Gastrocnemius medialis (tissue), 4 donors: ENCODE data around the gene VSIG10L2.

ENCODE experiments used
- POLR2A ChIP-seq, 2 donors: fragments of 450-650 bp; IDR thresholded peaks; one replicate each; pipeline ENCODE4 v1.6.1; 2017; ENCODE audit warnings: antibody characterized with exemption in 2 of 2, mild to moderate bottlenecking in 2 of 2, moderate library complexity in 2 of 2
- TF ChIP-seq, protein P1 (sequence below), 5 experiments: fragments of 450-650 bp in 3 of 5; fragments of 200-600 bp in 2 of 5; sonication (generic) in 2 of 5; IDR thresholded peaks in 4 of 5; conservative IDR thresholded peaks in 1 of 5; 1 replicate in 4 of 5; 2 replicates in 1 of 5; pipeline ENCODE4 v1.5.1; 2016 to 2019; ENCODE audit warnings: antibody characterized with exemption in 5 of 5, mild to moderate bottlenecking in 3 of 5, moderate library complexity in 3 of 5

GRCh38 chr11:125944350-125945010 is 1.4 kb upstream of the VSIG10L2 start:
- TF ChIP-seq, protein P1, sequence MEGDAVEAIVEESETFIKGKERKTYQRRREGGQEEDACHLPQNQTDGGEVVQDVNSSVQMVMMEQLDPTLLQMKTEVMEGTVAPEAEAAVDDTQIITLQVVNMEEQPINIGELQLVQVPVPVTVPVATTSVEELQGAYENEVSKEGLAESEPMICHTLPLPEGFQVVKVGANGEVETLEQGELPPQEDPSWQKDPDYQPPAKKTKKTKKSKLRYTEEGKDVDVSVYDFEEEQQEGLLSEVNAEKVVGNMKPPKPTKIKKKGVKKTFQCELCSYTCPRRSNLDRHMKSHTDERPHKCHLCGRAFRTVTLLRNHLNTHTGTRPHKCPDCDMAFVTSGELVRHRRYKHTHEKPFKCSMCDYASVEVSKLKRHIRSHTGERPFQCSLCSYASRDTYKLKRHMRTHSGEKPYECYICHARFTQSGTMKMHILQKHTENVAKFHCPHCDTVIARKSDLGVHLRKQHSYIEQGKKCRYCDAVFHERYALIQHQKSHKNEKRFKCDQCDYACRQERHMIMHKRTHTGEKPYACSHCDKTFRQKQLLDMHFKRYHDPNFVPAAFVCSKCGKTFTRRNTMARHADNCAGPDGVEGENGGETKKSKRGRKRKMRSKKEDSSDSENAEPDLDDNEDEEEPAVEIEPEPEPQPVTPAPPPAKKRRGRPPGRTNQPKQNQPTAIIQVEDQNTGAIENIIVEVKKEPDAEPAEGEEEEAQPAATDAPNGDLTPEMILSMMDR (IDR thresholded peaks at IDR 0.05 in 4 of 5, conservative IDR thresholded peaks at IDR 0.05 in 1 of 5), result no peak
- TF ChIP-seq POLR2A (IDR thresholded peaks at IDR 0.05), result no peak
